Measurements from ENCODE around the gene CCDC15.

- TF ChIP-seq EZH2 (IDR thresholded peaks at IDR 0.05; ENCODE audit: borderline replicate concordance, low read length) (no peak), CTCF (IDR thresholded peaks at IDR 0.05; ENCODE audit: low read length) (no peak)
These were observed 125.3 kb downstream of the CCDC15 start for GRCh38 chr11:125079151-125079877.
